Epithelial cell of esophagus (primary cell): Measurements from ENCODE around the gene DOK1.

ENCODE experiments used
- DNase-seq: peaks from one replicate; pipeline ENCODE4 v3.0.0; 2010; ENCODE audit warnings: low read depth
- H3K4me3 ChIP-seq: 2 replicates; pipeline ENCODE4 v1.5.1; 2011; ENCODE audit warnings: mild to moderate bottlenecking, low read length, control low read depth
- CTCF ChIP-seq: IDR thresholded peaks from 2 replicates; pipeline ENCODE4 v1.5.1; 2011; ENCODE audit warnings: low read depth, mild to moderate bottlenecking, low read length, control low read depth, inconsistent platforms; ENCODE audit not compliant: insufficient read depth; ENCODE audit errors: missing control alignments

Gene DOK1

GRCh38 chr2:74511104-74511989 lies 43.2 kb upstream of the DOK1 start:
- no peak overlapping the region for H3K4me3 ChIP-seq
- TF ChIP-seq CTCF = no peak
- no peak for DNase-seq

DNA sequence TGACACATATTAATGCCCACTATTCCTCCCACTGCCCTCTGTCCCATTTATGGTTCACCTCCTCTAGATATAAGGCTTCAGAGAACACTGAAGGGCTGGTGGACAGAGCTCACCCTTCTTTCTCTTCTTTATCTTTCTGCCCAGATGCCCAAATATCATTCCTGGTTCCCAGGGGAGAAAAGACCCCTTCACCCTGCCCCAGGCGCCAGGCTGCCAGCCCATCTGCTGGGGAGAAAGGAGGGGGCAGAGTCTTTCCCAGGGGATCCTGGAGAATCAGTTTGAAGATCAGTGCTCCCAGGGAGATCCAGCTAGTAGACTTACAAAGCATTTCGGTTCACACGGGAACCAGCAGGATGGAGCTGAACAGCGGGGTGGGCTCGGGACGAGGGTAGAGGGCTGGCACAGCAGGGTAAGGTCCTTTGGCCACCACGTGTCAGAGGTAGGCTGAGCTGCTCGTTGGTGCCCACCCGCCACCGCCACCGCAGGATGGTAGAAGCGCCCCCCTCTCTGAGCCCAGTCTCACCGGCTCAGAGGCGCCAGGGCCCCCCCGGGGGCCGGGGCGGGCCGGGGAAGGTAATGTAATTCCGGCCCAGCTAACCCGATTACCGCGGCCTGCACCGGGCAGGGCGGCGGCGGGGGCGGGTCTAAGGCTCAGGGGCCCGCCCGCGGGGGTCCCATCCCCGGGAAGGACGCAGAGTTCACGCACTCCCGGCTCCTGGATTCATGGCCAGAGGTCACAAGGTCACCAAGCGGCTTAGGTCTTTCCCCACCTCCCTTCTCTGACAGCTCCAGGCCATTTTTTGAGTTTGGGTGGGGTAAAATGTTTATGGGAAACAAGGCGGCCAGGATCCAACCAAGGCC lies 41.5 kb upstream of the DOK1 start:
- H3K4me3 ChIP-seq = no peak overlapping the region
- no peak for TF ChIP-seq CTCF
- no peak for DNase-seq

DNA sequence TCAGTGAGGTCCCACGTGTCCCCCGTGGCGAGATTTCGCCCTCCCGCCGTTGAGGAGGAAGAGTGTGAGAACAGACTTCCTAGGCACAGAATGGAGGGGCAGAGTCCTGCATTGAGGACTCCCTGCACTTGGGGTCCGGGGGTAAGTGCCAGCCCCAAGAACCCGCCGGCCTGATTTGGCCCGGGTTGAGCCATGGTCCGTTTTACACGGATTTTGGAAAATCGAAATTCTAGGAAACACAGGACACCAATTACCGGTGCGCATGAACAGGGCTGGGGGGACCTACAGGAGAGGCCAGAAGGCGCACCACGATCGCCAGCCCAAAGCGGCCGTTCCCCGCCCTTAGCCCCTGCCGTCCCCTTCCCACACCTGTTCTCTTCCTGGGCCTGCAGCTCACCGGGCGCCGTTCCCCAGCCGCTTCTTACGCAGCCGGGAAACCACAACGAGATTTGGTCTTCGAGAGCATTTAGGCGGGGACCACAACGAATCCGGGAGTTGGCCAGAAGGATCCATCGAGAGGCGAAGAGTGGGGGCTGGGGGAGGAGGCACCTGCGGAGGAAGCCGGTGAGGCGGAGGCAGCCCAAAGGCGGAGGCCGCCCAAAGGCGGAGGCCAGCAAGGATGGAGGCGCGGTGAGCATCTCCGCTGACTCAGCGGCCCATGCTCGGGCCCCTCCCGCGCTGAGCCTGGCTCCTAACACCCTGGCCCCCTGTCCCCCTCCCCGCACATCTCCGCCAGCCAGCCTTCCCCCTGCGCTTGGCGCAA lies 40.7 kb upstream of the DOK1 start:
- TF ChIP-seq CTCF = no peak
- H3K4me3 ChIP-seq = no peak overlapping the region
- DNase-seq = peak; percentile 39

GRCh38 chr2:74514368-74515270 lies 39.9 kb upstream of the DOK1 start, which contains the start of gene TLX2:
TSS of gene TLX2 (plus strand) at chr2:74514450. CDS start at chr2:74514807, 357 bp downstream.
- DNase-seq = peak; percentile 28
- no peak within 1 kb of the TSS for H3K4me3 ChIP-seq
- no peak for TF ChIP-seq CTCF

DNA sequence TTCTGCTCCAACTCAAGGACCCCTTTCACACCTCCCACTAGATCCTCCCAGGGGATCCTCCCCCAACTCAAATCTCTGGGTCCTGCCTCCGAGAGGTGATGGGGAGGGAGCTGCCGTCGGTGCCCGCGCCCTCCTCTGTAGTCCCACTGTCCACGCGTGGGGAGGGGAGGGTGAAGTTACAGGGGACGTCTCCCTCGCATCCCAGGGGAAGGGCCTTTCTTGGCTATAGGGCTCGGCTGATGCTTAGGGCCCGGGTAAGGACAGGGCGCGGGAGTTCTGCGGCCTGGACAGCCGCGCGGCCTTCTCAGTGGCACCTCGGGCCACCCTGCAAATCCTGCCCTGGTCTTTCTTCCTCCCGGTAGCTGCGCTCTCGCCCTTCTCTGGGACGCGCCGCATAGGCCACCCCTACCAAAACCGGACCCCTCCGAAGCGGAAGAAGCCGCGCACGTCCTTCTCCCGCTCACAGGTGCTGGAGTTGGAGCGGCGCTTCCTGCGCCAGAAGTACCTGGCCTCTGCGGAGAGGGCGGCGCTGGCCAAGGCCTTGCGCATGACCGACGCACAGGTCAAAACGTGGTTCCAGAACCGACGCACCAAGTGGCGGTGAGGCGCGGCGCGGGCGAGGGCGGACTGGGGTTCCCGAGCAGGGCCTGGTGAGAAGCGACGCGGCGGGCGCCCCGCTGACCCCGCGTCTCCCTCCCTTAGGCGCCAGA lies 39.1 kb upstream of the DOK1 start:
- TF ChIP-seq CTCF = no peak
- no peak for DNase-seq
- no peak overlapping the region for H3K4me3 ChIP-seq
